HG02943 (cell line): ENCODE results near the gene FNDC3B.

Source experiments
- ATAC-seq: cut with Tn5 transposase; IDR thresholded peaks from one replicate; pipeline ENCODE4 v1.9.1; 2021; ENCODE audit warnings: mild to moderate bottlenecking, low read depth, moderate library complexity; ENCODE audit not compliant: unreplicated experiment

The FNDC3B gene

DNA sequence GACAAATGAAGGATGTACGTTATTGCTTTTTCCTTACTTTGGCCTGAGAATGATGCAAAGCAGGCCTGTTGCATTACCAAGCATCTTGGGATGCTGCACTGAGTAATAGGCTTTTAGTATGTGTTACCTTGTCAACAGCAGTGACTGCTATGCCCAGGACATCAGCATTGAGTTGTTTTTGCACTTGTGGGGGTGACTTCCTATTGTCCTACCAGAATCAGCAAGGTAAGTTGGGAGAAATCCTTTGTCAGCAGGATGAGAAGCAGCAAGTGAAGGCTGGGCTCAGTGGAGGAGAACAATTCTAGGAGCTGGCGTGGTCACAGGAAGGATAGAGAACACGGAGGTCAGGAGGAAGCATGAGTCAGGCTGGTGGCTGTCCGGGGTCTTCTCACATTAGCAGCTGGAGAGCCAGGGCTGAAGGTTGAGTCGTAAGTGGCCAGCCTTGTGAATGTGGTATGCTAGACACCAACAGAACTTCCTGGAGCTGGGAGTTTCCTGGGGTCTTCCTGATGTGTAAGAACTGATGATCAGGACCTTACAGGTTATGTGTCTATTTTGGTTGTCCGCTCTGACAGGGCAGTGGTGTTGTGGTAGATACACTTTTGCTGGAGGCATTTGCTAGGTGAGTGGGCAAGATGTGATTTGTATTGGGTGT is 142.7 kb downstream of the FNDC3B start:
- ATAC-seq = no peak

DNA sequence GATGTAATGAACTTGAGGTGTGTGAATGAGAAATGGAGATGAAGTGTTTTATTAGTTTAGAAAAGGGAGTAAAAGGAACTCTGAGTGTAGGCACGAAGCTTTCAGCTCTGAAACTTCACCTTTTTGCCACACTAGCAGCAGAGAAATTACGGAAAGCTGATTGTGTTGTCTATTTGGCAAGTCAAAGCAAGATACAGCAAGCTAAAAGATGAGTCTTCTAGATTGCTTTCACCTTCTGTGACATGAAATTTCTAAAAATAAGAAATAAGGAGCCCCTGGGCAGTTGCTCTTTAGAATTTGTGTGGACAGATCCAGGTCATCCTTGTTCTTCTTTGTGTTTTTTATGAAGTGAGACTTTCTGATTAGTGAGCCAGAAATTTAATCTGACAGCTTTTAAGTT is 143.4 kb downstream of the FNDC3B start:
- no peak for ATAC-seq

DNA sequence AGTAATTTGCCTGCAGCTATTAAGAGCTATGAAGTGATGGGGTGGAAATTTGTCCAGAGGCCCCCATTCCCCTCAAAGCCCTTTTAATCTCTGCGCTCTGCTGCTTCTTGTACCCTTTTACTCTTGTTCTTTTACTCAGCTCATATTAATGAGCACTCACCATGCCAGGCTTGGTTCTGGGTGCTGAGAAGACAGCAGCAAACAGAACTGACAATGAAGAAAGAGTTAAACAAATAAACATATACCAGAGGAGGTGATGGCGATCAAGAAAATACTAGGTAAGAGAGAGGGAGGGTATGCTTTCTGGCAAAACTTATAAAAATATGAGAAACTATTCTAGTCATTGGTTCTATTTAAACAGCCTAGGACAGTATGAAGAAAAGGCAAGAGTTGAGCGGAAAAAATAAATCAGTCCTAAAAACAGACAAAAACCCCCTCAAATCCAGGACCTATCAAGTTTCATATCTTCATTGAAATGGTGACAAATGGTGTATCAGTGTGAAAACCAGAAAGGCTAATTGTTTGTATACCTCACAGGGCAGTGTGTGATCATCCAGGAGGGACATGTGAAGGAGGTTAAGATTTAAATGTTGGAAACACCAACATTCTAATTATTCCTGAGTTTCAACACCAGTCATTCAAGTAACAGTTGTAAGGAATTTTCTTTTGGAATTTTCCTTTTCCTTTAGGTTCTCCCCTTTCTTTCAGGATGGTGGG is 144.9 kb downstream of the FNDC3B start:
- no peak for ATAC-seq

DNA sequence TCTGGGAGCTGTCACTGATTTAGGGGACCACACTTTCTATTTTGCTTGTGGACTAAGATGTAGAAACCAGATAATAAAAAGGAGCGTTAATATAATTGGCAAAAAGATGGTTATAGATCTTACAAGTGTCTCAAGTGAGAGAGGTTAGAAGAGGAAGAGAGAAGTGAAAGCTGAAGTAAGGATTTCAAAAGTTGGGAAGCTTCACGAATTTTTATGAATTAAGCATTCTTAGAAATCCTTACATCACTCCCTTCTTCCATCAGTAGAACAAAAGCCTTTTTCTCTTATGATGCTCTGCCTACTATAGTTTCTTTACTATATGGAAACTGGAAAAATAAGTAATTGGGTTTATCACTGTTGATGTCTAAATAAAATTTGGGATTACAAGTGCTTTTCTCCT is 146.5 kb downstream of the FNDC3B start:
- ATAC-seq = no peak

DNA sequence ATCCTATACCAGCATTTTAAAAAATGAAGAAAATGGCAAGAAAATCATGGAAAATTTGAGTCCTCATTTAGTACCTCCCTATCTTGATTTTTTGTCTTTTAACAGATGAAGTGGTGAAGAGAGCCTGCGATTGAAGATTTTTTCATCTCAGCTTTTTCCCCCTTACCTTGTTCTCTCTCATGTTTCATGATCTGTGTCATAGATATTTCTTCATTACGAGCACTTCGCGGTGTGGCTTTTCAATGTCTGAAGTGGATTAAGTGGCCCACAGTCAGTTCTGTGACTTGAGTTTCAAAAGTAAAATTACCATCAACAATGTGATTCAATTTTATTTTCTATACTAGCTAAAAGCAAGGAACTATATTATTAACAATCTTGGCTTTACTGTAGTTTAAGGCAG is 147.2 kb downstream of the FNDC3B start:
- no peak for ATAC-seq

DNA sequence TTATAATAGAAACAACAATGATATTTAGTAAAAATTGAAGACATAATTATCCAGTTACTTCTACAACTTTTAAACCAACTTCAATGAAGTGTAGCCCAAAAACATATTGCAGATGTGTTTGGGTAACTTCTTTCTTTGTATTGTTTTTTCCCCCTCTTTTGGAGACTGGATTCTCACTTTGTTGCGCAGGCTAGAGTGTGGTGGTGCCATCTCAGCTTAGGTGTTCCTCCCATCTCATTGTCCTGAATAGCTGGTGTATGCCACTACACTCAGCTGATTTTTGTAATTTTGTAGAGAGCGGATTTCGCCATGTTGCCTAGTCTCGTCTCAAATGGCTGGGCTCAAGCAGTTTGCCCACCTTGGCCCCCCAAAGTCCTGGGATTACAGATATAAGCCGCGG is 148.1 kb downstream of the FNDC3B start:
- no peak for ATAC-seq

DNA sequence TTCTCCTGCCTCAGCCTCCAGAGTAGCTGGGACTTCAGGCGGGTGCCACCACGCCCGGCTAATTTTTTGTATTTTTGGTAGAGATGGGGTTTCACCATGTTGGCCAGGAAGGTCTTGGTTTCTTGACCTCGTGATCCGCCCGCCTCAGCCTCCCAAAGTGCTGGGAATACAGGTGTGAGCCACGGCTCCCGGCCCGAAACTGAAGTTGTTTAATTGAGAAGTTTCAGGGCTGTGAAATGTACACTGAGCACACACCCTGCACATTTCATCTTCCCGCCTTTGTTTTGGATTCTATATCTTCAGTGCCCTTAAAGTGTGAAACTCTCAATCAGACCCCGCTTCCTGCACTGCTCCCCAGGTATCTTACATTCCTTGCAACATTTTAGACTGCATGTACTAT is 149.1 kb downstream of the FNDC3B start:
- no peak for ATAC-seq

DNA sequence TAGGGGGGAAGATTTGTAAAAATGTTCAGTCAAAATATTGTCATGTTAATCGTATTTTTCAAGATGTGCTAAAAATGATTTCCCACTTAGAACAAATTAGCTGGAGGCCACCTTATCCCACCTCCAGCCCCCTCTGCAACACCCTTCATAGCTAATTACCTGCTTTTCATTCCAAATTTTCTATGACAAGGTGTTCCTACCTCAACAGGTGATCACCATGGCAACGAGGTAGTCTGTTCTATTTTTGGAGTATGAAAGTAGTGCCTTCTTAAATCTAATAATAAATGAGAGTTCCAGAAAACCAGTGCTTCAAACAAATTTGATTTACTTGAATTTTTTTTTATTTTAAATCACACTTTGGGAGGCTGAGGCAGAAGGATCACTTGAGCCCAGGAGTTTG is 149.8 kb downstream of the FNDC3B start:
- no peak for ATAC-seq

DNA sequence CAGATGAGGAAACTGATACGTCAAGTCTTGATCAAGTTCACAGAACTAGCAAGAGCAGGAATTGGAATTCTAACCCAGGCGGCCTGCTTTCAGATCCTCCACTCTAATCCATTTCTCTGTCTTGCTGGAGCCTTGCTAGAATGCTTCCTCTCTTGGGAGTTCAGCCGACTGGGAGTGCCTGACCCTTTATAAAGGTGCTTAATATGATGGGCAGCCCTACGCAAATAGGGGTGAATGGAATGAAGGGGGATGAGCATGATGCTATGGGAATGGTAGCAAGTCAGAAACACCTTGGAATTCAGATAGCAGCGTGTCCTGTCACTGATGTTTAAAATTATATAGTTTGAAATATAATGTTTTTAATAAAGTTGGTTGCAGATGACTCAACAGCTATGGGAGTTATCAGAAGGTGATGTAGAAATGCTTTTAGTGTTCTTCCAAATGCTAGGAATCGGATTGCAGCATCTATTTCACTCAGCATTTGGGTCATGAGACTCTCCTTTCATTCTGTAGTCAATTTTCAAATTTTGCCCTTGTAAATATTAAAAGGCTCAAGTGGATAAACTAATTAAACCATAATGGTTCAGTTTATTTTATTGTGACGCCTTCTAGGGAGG is 150.7 kb downstream of the FNDC3B start:
- no peak for ATAC-seq

DNA sequence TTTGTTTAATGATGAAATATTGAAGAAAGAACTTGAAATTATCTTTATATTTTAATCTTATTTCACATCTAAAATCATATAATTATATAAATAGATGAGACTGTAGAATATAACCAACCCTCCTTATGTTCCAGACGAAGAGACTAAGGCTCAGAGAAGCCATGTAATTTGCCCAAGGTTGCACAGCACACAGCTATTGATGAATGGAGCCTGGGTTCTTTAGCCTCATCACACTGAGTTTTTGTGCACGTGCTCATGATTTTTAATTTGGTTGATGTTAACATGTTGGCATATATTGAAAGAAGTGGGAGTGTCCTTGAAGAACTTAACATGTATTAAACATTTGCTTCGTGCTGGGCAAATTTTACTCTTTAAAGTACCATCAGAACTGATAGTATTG is 151.6 kb downstream of the FNDC3B start:
- no peak for ATAC-seq

DNA sequence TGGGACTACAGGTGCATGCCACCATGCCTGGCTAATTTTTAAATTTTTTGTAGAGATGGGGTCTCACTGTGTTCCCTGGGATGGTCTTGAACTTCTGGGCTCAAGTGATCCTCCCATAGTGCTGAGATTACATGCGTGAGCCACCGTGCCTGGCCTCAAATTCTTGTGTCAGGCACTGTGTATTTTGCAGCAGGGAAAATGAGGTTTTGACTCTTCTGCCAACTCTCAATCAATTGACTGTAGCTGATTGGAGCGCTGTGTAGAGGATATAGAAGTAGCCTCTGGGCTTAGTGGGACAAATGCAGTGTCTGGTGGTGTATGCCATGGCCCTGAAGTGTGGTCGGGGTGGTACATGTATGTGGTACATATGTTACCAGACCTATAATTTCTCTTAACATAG is 152.3 kb downstream of the FNDC3B start:
- ATAC-seq = no peak

DNA sequence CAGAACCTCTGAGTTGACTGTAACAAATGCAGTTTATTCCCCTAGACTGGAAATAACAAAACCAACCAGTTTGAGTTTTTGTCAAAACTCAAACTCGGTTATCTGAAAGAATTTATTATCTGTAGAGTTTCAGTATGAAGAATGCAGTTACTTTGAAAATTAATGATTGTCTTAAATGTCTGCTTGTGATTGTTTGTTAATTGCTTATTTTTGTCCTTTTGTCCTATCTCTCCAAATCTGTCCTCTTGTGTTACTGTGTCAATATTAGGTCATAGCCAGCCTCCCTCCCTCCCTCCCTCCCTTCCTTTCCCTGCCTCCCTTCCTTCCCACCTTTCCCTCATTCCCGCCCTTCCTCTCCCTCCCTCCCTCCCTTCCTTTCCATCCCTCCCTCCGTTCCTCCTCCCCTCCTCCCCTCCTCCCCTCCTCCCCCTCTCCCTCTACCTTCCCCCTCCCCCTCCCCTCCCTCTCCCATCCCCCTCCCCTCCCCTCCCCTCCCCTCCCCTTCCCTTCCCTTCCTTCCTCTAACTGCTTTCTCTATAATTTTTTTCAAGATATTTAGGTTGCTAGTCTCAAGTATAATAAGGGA is 153.5 kb downstream of the FNDC3B start:
- no peak for ATAC-seq

DNA sequence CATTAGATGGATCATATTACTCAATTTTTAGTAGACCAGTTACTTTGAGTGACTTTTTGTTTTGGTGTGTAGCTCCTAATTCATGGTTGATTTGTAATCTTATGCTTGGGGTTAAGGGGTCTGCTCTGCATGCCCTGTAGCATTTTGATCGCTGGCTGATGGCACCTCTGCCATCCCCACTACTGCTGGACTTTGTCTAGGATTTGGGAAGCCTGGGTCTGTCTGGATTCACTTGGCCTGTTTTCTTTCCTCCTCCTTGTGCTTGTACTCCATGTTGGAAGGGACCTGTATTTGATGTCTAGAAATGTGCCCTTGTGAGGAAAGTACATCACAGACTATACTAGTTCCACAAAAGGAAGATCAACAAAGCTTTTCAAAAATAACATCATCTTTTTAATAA is 154.1 kb downstream of the FNDC3B start:
- no peak for ATAC-seq

DNA sequence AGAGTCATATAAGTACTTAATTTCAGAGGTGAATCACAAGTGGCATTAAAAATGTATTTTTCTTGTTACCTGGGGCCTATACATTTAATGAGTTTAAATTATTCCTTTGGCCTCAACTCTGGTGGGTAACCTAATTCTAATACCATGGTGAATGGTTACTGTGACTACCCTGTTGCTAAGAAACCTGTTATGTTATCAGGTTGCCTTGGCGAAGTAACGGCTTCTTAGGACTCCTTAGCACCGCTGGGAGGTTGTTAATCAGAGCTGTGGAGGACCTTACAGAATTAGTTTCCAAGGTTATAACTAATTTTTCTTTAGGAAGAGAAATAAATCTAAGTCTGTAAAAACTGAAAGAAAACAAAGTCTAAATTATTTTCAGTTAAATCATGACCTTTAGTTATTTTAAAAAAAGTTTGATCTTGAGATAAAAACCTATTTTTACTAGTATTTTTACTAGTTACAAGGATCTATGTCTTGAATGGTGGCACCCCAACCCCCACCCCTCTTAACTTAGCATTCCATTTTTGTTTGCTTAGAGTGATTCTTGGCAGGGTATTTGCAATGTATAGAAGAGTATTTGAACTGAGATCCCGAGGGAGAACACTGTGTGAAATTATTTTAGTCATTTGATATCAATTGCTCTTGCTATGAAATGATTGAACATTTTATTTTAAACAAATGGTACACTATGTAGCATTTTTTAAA is 155.5 kb downstream of the FNDC3B start:
- no peak for ATAC-seq

DNA sequence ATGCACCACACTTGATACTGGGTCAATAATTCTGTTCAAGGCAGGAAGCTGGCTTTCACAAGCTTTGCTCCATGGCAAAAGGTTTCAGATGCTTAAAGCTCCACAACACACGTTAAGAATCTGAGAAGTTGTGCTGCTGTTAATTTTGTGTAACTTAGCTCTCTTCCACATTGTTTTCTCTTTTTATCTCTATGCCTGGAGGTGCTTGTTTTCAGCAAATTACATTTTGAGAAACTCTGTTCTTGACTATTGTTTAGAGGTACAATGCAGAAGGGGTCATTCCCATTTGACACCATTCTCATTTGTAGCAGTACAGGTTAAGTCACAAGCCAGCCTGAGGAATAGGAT is 156.0 kb downstream of the FNDC3B start:
- no peak for ATAC-seq

DNA sequence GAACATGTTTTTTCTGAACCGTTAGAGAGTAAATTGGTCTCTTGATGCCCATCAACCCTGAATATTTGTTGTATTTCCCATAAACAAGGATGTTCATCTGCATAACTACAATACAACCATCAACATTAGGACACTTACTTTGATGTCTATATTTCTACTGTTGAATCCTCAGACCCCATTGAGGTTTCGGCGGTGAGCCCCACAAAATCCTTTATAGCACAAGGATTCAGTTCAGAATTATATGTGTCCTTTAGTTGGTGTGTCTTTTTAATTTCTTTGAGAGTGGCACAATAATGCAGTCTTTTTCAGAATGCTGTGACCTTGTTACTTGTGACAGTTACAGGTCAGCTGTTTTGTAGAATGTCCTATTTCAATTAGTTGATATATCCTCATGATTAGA is 158.0 kb downstream of the FNDC3B start:
- ATAC-seq = no peak

DNA sequence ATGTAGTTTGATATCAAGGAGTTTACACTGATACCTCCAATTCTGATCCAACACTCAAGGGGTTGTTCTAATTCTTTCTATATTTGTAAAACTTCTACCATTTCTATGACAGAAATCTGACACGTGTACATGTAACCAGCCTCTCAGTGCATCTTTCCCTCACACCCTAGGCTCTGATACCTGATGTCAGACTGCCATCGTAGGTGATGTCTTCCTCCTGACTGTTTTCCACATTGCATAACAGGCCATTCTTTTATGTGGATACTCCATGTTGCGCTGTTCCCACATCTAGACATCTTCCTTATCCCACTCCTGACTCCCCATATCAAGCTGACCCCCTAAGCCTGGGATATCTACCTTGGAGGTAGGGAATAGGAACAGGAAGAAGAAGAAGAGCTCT is 159.1 kb downstream of the FNDC3B start:
- ATAC-seq = no peak

DNA sequence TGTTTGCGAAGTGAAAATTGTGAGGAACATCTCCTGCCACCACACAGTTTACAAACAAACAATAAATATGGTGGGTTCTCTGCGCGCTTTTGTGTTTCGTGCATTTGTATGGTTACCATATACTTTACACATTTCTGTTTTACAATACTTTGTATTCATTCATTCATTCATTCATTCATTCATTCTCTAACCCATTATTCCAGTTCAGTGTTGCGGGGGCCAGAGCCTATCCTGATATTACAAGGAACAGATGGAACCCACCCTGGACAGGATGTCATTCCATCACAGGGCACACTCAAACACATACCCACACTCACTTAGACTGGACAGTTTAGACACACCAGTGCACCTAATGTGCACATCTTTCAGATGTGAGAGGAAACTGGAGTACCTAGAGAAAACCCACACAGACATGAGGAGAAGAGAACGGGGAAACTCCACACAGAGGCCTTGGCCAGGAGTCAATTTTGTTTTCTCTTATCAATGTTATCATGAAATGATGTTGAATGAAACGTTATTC is 160.5 kb downstream of the FNDC3B start:
- ATAC-seq = no peak

DNA sequence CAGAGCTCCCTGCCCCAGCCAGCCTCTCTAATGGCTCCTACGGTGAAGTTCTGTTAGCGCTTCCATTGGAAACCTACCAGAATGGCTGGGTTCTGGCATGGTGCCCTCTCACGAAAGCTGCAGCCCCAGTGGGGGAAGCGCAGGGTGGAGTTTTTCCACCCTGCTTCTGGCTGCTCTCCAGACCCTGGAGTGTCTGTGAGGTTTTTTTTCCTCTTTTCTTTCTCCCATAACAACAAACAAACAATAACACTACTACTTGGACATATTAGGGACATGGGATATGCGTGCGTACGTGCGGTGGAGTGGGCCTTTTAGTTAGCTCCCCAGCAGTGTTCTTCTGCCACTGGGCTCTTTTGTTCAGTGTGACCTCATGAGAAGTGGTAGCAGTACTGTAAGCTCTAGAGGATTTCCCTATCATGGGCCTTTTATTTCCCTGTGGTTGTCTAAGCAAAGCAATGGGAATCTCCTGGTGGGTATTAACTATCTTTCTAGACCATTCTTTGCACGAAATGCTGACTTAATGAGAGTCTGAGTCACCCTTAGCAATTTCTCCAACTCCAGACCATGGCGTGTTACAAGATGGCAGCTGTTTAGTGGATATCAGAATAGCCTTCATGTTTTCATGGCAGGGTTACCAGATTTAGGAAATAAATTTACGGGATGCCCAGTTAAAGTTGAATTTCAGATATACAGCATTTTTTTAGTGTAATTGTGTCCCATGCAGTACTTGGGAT is 161.9 kb downstream of the FNDC3B start:
- ATAC-seq = no peak

DNA sequence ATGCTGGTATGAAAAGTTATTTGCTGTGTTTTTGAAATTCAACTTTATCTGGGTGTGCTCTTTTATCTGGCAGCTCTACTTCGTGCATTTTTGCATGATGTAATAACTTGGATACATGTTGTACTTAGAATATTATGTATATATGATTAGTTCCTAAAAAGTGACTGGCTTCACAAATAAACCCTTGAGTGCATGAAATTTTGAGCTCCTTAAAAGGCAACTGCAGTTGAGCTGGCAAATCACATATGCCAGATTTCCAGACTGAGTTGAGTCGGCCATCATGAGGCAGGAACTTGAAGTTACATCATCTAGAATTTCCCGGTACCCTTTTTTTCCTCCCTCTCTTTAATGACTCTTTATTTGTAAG is 162.5 kb downstream of the FNDC3B start:
- no peak for ATAC-seq
